DOHH2 (cell line): Measurements from ENCODE around the gene HCFC1R1.

Source experiments
- CTCF ChIP-seq: fragments of 200-600 bp; sonication (generic); IDR thresholded peaks from one replicate; pipeline ENCODE4 v1.5.1; 2014; ENCODE audit warnings: antibody characterized with exemption, mild to moderate bottlenecking, low read depth, low read length; ENCODE audit not compliant: poor library complexity, severe bottlenecking
- EZH2phosphoT487 ChIP-seq: fragments of 200-600 bp; sonication (generic); IDR thresholded peaks from 2 replicates; pipeline ENCODE4 v1.6.1; 2017; ENCODE audit warnings: borderline replicate concordance, mild to moderate bottlenecking, antibody characterized with exemption, low read length, moderate library complexity, mixed read lengths

- TF ChIP-seq CTCF (no peak), EZH2phosphoT487 (no peak)
These were observed 46.9 kb upstream of the HCFC1R1 start for GRCh38 chr16:3070608-3071111.
